Endodermal cell (in vitro differentiated cells): Measurements from ENCODE around the gene VOPP1. TPM values are rescaled to one million over a fixed set of nuclear protein-coding genes. Genes with fewer than 3 reads are reported as not detected.

ENCODE experiments used
- DNase-seq: peaks from one replicate; pipeline ENCODE4 v3.0.0-alpha.2; 2017
- H3K27ac ChIP-seq: 2 replicates; pipeline ENCODE4 v1.5.1; 2013; ENCODE audit warnings: mild to moderate bottlenecking, low read depth, low read length, moderate library complexity
- H3K27me3 ChIP-seq: 2 replicates; pipeline ENCODE4 v1.6.1; 2013; ENCODE audit warnings: mild to moderate bottlenecking, low read length, moderate library complexity; ENCODE audit not compliant: insufficient read depth, control insufficient read depth, poor library complexity, severe bottlenecking
- H3K36me3 ChIP-seq: 2 replicates; pipeline ENCODE4 v1.7.0; 2013; ENCODE audit warnings: mild to moderate bottlenecking, low read length, moderate library complexity; ENCODE audit not compliant: control insufficient read depth, insufficient read depth
- H3K4me1 ChIP-seq: one replicate; pipeline ENCODE4 v1.7.0; 2013; ENCODE audit warnings: low read length; ENCODE audit not compliant: control insufficient read depth, insufficient read depth
- H3K4me3 ChIP-seq: 2 replicates; pipeline ENCODE4 v1.5.1; 2013; ENCODE audit warnings: mild to moderate bottlenecking, low read length, moderate library complexity
- H3K9ac ChIP-seq: 2 replicates; pipeline ENCODE4 v1.6.1; 2013; ENCODE audit warnings: mild to moderate bottlenecking, low read length, moderate library complexity; ENCODE audit not compliant: poor library complexity, severe bottlenecking; ENCODE audit errors: extremely low read depth
- H3K9me3 ChIP-seq: 2 replicates; pipeline ENCODE4 v1.6.1; 2013; ENCODE audit warnings: mild to moderate bottlenecking, low read length, moderate library complexity; ENCODE audit not compliant: control insufficient read depth
- H3K27ac Mint-ChIP-seq: 2 replicates; pipeline ENCODE4 v1.8.0; 2020; ENCODE audit warnings: mixed read lengths
- H3K27me3 Mint-ChIP-seq: 2 replicates; pipeline ENCODE4 v1.8.0; 2021; ENCODE audit warnings: mild to moderate bottlenecking, mixed read lengths; ENCODE audit not compliant: insufficient read depth
- H3K36me3 Mint-ChIP-seq: 2 replicates; pipeline ENCODE4 v1.8.0; 2020; ENCODE audit warnings: low read depth, mixed read lengths
- H3K4me1 Mint-ChIP-seq: 2 replicates; pipeline ENCODE4 v1.8.0; 2020; ENCODE audit warnings: mixed read lengths
- H3K4me3 Mint-ChIP-seq: 2 replicates; pipeline ENCODE4 v1.8.0; 2020; ENCODE audit warnings: mild to moderate bottlenecking, moderate library complexity, mixed read lengths
- H3K9me3 Mint-ChIP-seq: 2 replicates; pipeline ENCODE4 v1.8.0; 2020; ENCODE audit warnings: mild to moderate bottlenecking, mixed read lengths
- CTCF ChIP-seq: fragments of 200-600 bp; sonication (generic); conservative IDR thresholded peaks from 2 replicates; pipeline ENCODE4 v1.5.0; 2021; ENCODE audit warnings: antibody characterized with exemption, mild to moderate bottlenecking
- WGBS, 2 experiments: methylation state at CpG; one replicate each; pipeline versions ENCODE4 v1.1.5 to v1.1.7; 2013; ENCODE audit warnings: missing lambda C conversion rate in 2 of 2, mixed read lengths in 1 of 2; ENCODE audit not compliant: insufficient coverage in 1 of 2, insufficient read length in 1 of 2; 5-methylcytosine and 5-hydroxymethylcytosine counted together
- total RNA-seq, 2 donors: library from RNA; stranded (reverse); fragmentation: NEBNext Ultra II Directional in 1 of 2; extraction: Animal tissue kit (Norgen Biotek cat#: 25700) in 1 of 2; gene quantifications; 2 replicates in 1 of 2; 3 replicates in 1 of 2; pipeline ENCODE4 v1.2.1, GENCODE V29; 2021

VOPP1 gene
- total RNA-seq, 2 donors from 2014 or later = 48.8 to 53.6 TPM

GRCh38 chr7:55478700-55479099, 93.6 kb downstream of the VOPP1 start:
- DNase-seq = peak; percentile 12
- Histone ChIP-seq H3K4me1 (no peaks in the 10 kb centered on the region), H3K27ac (no peak overlapping the region), H3K9ac (no peak overlapping the region), H3K4me3 (no peak overlapping the region), H3K9me3 (no peaks in the 10 kb centered on the region), H3K36me3 (peaks cover 5% of the 10 kb centered on the region), H3K27me3 (no peaks in the 10 kb centered on the region)
- no peak overlapping the region for H3K4me3 Mint-ChIP-seq
- H3K36me3 Mint-ChIP-seq = no peaks in the 10 kb centered on the region
- H3K9me3 Mint-ChIP-seq = no peaks in the 10 kb centered on the region
- WGBS, 2 experiments = 85 to 100% methylated on average over 3 to 6 of the region's 6 CpGs
- H3K4me1 Mint-ChIP-seq = no peaks in the 10 kb centered on the region
- no peaks in the 10 kb centered on the region for H3K27me3 Mint-ChIP-seq
- no peak overlapping the region for H3K27ac Mint-ChIP-seq
- no peak for TF ChIP-seq CTCF

GRCh38 chr7:55477781-55478374, 94.4 kb downstream of the VOPP1 start:
- H3K36me3 Mint-ChIP-seq = no peaks in the 10 kb centered on the region
- no peaks in the 10 kb centered on the region for H3K9me3 Mint-ChIP-seq
- Histone ChIP-seq H3K9ac (no peak overlapping the region), H3K27ac (no peak overlapping the region), H3K9me3 (no peaks in the 10 kb centered on the region), H3K36me3 (peaks cover 5% of the 10 kb centered on the region), H3K27me3 (no peaks in the 10 kb centered on the region), H3K4me3 (no peak overlapping the region), H3K4me1 (no peaks in the 10 kb centered on the region)
- H3K27me3 Mint-ChIP-seq = no peaks in the 10 kb centered on the region
- 91 to 94% methylated on average over 9 to 13 of the region's 13 CpGs for WGBS, 2 experiments
- no peaks in the 10 kb centered on the region for H3K4me1 Mint-ChIP-seq
- DNase-seq = peak; percentile 51
- no peak overlapping the region for H3K27ac Mint-ChIP-seq
- no peak overlapping the region for H3K4me3 Mint-ChIP-seq
- no peak for TF ChIP-seq CTCF

GRCh38 chr7:55476852-55477780, 95.2 kb downstream of the VOPP1 start:
- Mint-ChIP-seq H3K27ac (no peak overlapping the region), H3K27me3 (no peaks in the 10 kb centered on the region), H3K4me3 (no peak overlapping the region), H3K36me3 (no peaks in the 10 kb centered on the region), H3K9me3 (no peaks in the 10 kb centered on the region), H3K4me1 (no peaks in the 10 kb centered on the region)
- H3K36me3 ChIP-seq = peaks cover 5% of the 10 kb centered on the region
- no peaks in the 10 kb centered on the region for H3K9me3 ChIP-seq
- H3K9ac ChIP-seq = no peak overlapping the region
- H3K4me1 ChIP-seq = no peaks in the 10 kb centered on the region
- TF ChIP-seq CTCF = no peak
- H3K27ac ChIP-seq = no peak overlapping the region
- H3K27me3 ChIP-seq = no peaks in the 10 kb centered on the region
- no peak overlapping the region for H3K4me3 ChIP-seq
- 94 to 96% methylated on average over 18 to 19 of the region's 19 CpGs for WGBS, 2 experiments
- DNase-seq = peak; percentile 36
